LHCN-M2 (cell line): ENCODE results near the gene MLF1. TPM values are rescaled to one million over a fixed set of nuclear protein-coding genes. Genes with fewer than 3 reads are reported as not detected.

ENCODE experiments used
- DNase-seq: peaks from one replicate; pipeline ENCODE4 v3.0.0-alpha.2; 2012; ENCODE audit warnings: low read depth
- total RNA-seq: library from RNA; depleted of rRNA; stranded (reverse); fragments of >200 nt; gene quantifications from 2 replicates; pipeline ENCODE4 v1.2.3, GENCODE V29; 2014; rRNA removed

Gene MLF1
- total RNA-seq, 1 experiment from 2014 or later: 10.7 TPM

GRCh38 chr3:158574646-158575045 is 3.7 kb downstream of the MLF1 start:
- no peak for DNase-seq

- DNase-seq: no peak
Observed at GRCh38 chr3:158590223-158590622, 19.2 kb downstream of the MLF1 start.

- no peak for DNase-seq
Observed at GRCh38 chr3:158600787-158601186, 29.8 kb downstream of the MLF1 start.

GRCh38 chr3:158602227-158602626 is 31.2 kb downstream of the MLF1 start:
- DNase-seq: no peak

- DNase-seq: peak; percentile 8
Observed at GRCh38 chr3:158617982-158618875, 47.2 kb downstream of the MLF1 start.

- no peak for DNase-seq
Observed at GRCh38 chr3:158625881-158626280, 54.9 kb downstream of the MLF1 start.

GRCh38 chr3:158631981-158632380 is 61.0 kb downstream of the MLF1 start:
- DNase-seq: no peak

- DNase-seq: peak; percentile 19
Observed at GRCh38 chr3:158640646-158641045, 69.7 kb downstream of the MLF1 start.

GRCh38 chr3:158642005-158642404 is 71.0 kb downstream of the MLF1 start:
- DNase-seq: no peak

- DNase-seq: no peak
Observed at GRCh38 chr3:158642474-158643210, 71.6 kb downstream of the MLF1 start.

GRCh38 chr3:158644345-158644908 is 73.4 kb downstream of the MLF1 start, which contains the start of gene GFM1:
TSS of gene GFM1 (plus strand) at chr3:158644527. CDS start at chr3:158644635, 108 bp downstream.
- DNase-seq: peak; percentile 95

- DNase-seq: no peak
Observed at GRCh38 chr3:158649791-158650190, 78.8 kb downstream of the MLF1 start.

- DNase-seq: no peak
Observed at GRCh38 chr3:158651192-158651591, 80.2 kb downstream of the MLF1 start.

GRCh38 chr3:158652463-158652862 is 81.5 kb downstream of the MLF1 start:
- DNase-seq: no peak

Other genes starting within 250 kb of the MLF1 start
- 58.2 and 75.2 TPM in 2 replicates for gene GFM1, start 73.3 kb downstream of the MLF1 start, total RNA-seq
- gene LXN, start 101.5 kb downstream of the MLF1 start, total RNA-seq: not detected in 2 replicates
- gene RARRES1, start 161.3 kb downstream of the MLF1 start, total RNA-seq: 0.26 and 0.34 TPM in 2 replicates
- 107 and 116 TPM in 2 replicates for gene MFSD1, start 230.9 kb downstream of the MLF1 start, total RNA-seq